T-helper 2 cell treated with Interferon-gamma antibody and Interleukin-4, amounts not matched to agents 5 μg/mL and 100 μg/mL, for 36 hours (primary cell): Measurements from ENCODE around the gene PRPF18.

Experiments used
- DNase-seq: peaks from one replicate; pipeline ENCODE4 v3.0.0; 2021; ENCODE audit warnings: low spot score
- H3K27ac Mint-ChIP-seq: one replicate; pipeline ENCODE4 v1.8.0; 2021; ENCODE audit warnings: mild to moderate bottlenecking, mixed read lengths
- H3K27me3 Mint-ChIP-seq: one replicate; pipeline ENCODE4 v1.8.0; 2021; ENCODE audit warnings: low read depth, mixed read lengths
- H3K36me3 Mint-ChIP-seq: one replicate; pipeline ENCODE4 v1.8.0; 2021; ENCODE audit warnings: low read depth, mixed read lengths
- H3K4me1 Mint-ChIP-seq: one replicate; pipeline ENCODE4 v1.8.0; 2021; ENCODE audit warnings: low read depth, mixed read lengths
- H3K4me3 Mint-ChIP-seq: one replicate; pipeline ENCODE4 v1.8.0; 2022; ENCODE audit warnings: mild to moderate bottlenecking, moderate library complexity, mixed read lengths
- H3K9me3 Mint-ChIP-seq: one replicate; pipeline ENCODE4 v1.8.0; 2021; ENCODE audit warnings: mixed read lengths

PRPF18 gene

GRCh38 chr10:13585943-13586342, 822 bp upstream of the PRPF18 start:
- no peak for DNase-seq

GRCh38 chr10:13587391-13587790, 626 bp downstream of the PRPF18 start:
- H3K4me1 Mint-ChIP-seq, result peaks cover 18% of the 10 kb centered on the region
- peak overlapping the region; percentile 100 for H3K4me3 Mint-ChIP-seq
- DNase-seq, result peak; percentile 4
- no peaks in the 10 kb centered on the region for H3K9me3 Mint-ChIP-seq
- peaks cover 9% of the 10 kb centered on the region for H3K27me3 Mint-ChIP-seq
- peak overlapping the region; percentile 96 for H3K27ac Mint-ChIP-seq
- H3K36me3 Mint-ChIP-seq, result peaks cover 2% of the 10 kb centered on the region

More at GRCh38 chr10:13585943-13586342, 822 bp upstream of the PRPF18 start:
- H3K9me3 Mint-ChIP-seq, result no peaks in the 10 kb centered on the region
- peaks cover 2% of the 10 kb centered on the region for H3K36me3 Mint-ChIP-seq
- H3K27me3 Mint-ChIP-seq, result peaks cover 12% of the 10 kb centered on the region
- H3K4me3 Mint-ChIP-seq, result no peak overlapping the region
- peaks cover 18% of the 10 kb centered on the region for H3K4me1 Mint-ChIP-seq
- no peak overlapping the region for H3K27ac Mint-ChIP-seq

GRCh38 chr10:13589316-13589715, 2.6 kb downstream of the PRPF18 start:
- Mint-ChIP-seq H3K9me3 (no peaks in the 10 kb centered on the region), H3K27me3 (no peaks in the 10 kb centered on the region), H3K4me1 (peaks cover 18% of the 10 kb centered on the region)

GRCh38 chr10:13590886-13591285, 4.1 kb downstream of the PRPF18 start:
- Mint-ChIP-seq H3K4me3 (no peak overlapping the region), H3K9me3 (no peaks in the 10 kb centered on the region), H3K4me1 (peaks cover 18% of the 10 kb centered on the region), H3K27ac (no peak overlapping the region), H3K27me3 (no peaks in the 10 kb centered on the region), H3K36me3 (peaks cover 2% of the 10 kb centered on the region)
- DNase-seq, result no peak

More at GRCh38 chr10:13589316-13589715, 2.6 kb downstream of the PRPF18 start:
- Mint-ChIP-seq H3K36me3 (peaks cover 2% of the 10 kb centered on the region), H3K27ac (no peak overlapping the region), H3K4me3 (no peak overlapping the region)
- no peak for DNase-seq

- Mint-ChIP-seq H3K9me3 (no peaks in the 10 kb centered on the region), H3K4me1 (peaks cover 11% of the 10 kb centered on the region), H3K4me3 (no peak overlapping the region), H3K27me3 (no peaks in the 10 kb centered on the region), H3K36me3 (no peaks in the 10 kb centered on the region), H3K27ac (no peak overlapping the region)
- no peak for DNase-seq
Observed at GRCh38 chr10:13592306-13592705, 5.5 kb downstream of the PRPF18 start.

- Mint-ChIP-seq H3K27me3 (no peaks in the 10 kb centered on the region), H3K9me3 (no peaks in the 10 kb centered on the region), H3K4me1 (peaks cover 5% of the 10 kb centered on the region), H3K36me3 (no peaks in the 10 kb centered on the region), H3K27ac (no peak overlapping the region), H3K4me3 (no peak overlapping the region)
- DNase-seq, result no peak
Observed at GRCh38 chr10:13593535-13593934, 6.8 kb downstream of the PRPF18 start.

GRCh38 chr10:13594641-13595040, 7.9 kb downstream of the PRPF18 start:
- no peaks in the 10 kb centered on the region for H3K9me3 Mint-ChIP-seq
- H3K4me3 Mint-ChIP-seq, result no peak overlapping the region
- no peaks in the 10 kb centered on the region for H3K27me3 Mint-ChIP-seq
- H3K27ac Mint-ChIP-seq, result no peak overlapping the region
- no peak for DNase-seq
- peaks cover 2% of the 10 kb centered on the region for H3K36me3 Mint-ChIP-seq
- no peaks in the 10 kb centered on the region for H3K4me1 Mint-ChIP-seq

- Mint-ChIP-seq H3K4me1 (no peaks in the 10 kb centered on the region), H3K27ac (no peak overlapping the region), H3K27me3 (no peaks in the 10 kb centered on the region), H3K4me3 (no peak overlapping the region), H3K36me3 (peaks cover 4% of the 10 kb centered on the region), H3K9me3 (no peaks in the 10 kb centered on the region)
- no peak for DNase-seq
Observed at GRCh38 chr10:13597909-13598308, 11.1 kb downstream of the PRPF18 start.

GRCh38 chr10:13604357-13605040, 17.7 kb downstream of the PRPF18 start:
- Mint-ChIP-seq H3K4me3 (no peak overlapping the region), H3K36me3 (peaks cover 9% of the 10 kb centered on the region), H3K27ac (no peak overlapping the region), H3K4me1 (no peaks in the 10 kb centered on the region), H3K27me3 (no peaks in the 10 kb centered on the region), H3K9me3 (no peaks in the 10 kb centered on the region)
- DNase-seq, result no peak

- H3K27me3 Mint-ChIP-seq, result no peaks in the 10 kb centered on the region
- no peak overlapping the region for H3K27ac Mint-ChIP-seq
- H3K9me3 Mint-ChIP-seq, result no peaks in the 10 kb centered on the region
- no peak for DNase-seq
- peaks cover 15% of the 10 kb centered on the region for H3K36me3 Mint-ChIP-seq
- H3K4me3 Mint-ChIP-seq, result no peak overlapping the region
- H3K4me1 Mint-ChIP-seq, result no peaks in the 10 kb centered on the region
Observed at GRCh38 chr10:13608246-13608853, 21.6 kb downstream of the PRPF18 start.

- H3K4me1 Mint-ChIP-seq, result no peaks in the 10 kb centered on the region
- peaks cover 27% of the 10 kb centered on the region for H3K36me3 Mint-ChIP-seq
- no peaks in the 10 kb centered on the region for H3K9me3 Mint-ChIP-seq
- H3K27ac Mint-ChIP-seq, result no peak overlapping the region
- H3K27me3 Mint-ChIP-seq, result no peaks in the 10 kb centered on the region
- DNase-seq, result no peak
- no peak overlapping the region for H3K4me3 Mint-ChIP-seq
Observed at GRCh38 chr10:13612654-13613373, 26.0 kb downstream of the PRPF18 start.

- no peaks in the 10 kb centered on the region for H3K27me3 Mint-ChIP-seq
- no peaks in the 10 kb centered on the region for H3K4me1 Mint-ChIP-seq
- no peaks in the 10 kb centered on the region for H3K9me3 Mint-ChIP-seq
- no peak overlapping the region for H3K4me3 Mint-ChIP-seq
- DNase-seq, result no peak
- H3K36me3 Mint-ChIP-seq, result peaks cover 30% of the 10 kb centered on the region
- no peak overlapping the region for H3K27ac Mint-ChIP-seq
Observed at GRCh38 chr10:13613519-13613918, 26.8 kb downstream of the PRPF18 start.

GRCh38 chr10:13614530-13615332, 28.0 kb downstream of the PRPF18 start:
- no peak overlapping the region for H3K27ac Mint-ChIP-seq
- no peaks in the 10 kb centered on the region for H3K27me3 Mint-ChIP-seq
- H3K36me3 Mint-ChIP-seq, result peaks cover 32% of the 10 kb centered on the region
- H3K9me3 Mint-ChIP-seq, result no peaks in the 10 kb centered on the region
- DNase-seq, result no peak
- H3K4me1 Mint-ChIP-seq, result no peaks in the 10 kb centered on the region
- no peak overlapping the region for H3K4me3 Mint-ChIP-seq
